Measurements from ENCODE around the gene DNAJA3.

DNAJA3 gene

DNA sequence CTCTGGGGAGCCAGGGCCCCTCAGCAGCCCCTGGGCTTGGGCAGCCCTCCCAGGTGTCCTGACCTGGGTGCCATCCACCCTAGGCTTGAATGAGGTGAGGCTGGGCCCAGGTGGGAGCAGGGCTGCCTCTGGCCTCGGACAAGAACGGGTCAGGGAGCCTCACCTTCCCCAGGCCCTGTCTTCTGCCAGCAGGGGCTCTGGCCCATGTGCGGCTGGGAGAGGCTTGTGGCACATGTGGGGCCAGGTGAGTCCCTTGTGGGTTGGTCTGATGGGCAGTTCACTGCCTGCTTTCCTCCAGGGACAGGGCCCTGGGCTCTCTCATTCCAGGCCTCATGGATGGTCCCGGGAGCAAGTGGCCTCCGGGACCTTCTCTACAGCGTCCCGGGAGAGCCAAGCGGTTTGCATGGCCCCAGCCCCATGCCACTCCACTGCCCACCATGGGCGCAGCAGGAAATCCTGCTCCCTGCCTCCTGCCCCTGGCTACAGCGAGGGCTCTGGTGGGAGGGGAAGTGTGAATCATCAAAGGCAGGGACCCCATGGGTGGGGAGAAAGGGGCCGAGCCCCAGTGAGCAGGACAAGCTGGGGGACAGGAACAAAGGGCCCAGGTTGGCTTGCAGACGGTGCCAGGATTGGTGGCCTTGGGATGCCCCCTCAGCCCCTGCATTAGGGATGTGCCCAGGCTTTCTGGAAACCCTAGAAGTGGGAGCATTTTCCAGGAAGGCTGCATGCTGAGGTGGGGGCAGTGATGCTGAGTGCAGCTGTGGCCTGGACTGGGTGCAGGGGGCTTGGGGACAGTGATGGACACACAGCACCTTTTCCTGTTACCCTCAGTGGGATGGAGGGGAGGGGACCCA is 41.9 kb upstream of the DNAJA3 start:
- POLR2A ChIA-PET (ENCODE audit: low non-redundant PET), result no interaction called here
- no peak for DNase-seq (ENCODE audit: low spot score)
- CTCF ChIA-PET, result no interaction called here
- peak overlapping the region; percentile 95 for H3K27ac ChIP-seq
- TF ChIP-seq, protein P1, sequence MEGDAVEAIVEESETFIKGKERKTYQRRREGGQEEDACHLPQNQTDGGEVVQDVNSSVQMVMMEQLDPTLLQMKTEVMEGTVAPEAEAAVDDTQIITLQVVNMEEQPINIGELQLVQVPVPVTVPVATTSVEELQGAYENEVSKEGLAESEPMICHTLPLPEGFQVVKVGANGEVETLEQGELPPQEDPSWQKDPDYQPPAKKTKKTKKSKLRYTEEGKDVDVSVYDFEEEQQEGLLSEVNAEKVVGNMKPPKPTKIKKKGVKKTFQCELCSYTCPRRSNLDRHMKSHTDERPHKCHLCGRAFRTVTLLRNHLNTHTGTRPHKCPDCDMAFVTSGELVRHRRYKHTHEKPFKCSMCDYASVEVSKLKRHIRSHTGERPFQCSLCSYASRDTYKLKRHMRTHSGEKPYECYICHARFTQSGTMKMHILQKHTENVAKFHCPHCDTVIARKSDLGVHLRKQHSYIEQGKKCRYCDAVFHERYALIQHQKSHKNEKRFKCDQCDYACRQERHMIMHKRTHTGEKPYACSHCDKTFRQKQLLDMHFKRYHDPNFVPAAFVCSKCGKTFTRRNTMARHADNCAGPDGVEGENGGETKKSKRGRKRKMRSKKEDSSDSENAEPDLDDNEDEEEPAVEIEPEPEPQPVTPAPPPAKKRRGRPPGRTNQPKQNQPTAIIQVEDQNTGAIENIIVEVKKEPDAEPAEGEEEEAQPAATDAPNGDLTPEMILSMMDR (conservative IDR thresholded peaks at IDR 0.05; ENCODE audit: low read depth), result no peak

DNA sequence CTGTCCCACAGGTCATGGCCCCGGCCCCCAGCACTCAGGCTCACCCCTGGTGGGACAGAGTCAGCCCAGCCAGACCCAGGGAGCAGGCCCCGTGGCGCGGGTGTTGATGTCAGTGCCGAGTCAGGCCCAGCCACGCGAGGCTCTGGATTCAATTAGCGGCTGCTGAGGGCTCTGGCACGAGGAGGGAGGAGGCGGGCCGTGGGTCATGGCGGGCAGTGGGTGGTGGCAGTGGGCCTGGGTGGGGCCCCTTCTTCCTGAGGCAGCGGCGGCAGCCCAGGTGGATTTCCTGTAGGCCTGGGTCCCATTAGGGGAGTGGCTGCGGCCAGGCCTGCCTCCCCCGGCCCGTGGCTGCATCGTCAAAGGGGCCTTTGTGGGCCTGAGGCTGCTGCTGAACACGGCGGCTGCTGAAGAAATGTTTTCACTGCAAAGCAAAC is 41.1 kb upstream of the DNAJA3 start:
- TF ChIP-seq, protein P1 (conservative IDR thresholded peaks at IDR 0.05; ENCODE audit: low read depth), result no peak
- peak overlapping the region; percentile 95 for H3K27ac ChIP-seq
- DNase-seq (ENCODE audit: low spot score), result no peak
- CTCF ChIA-PET, result interaction anchor here (1.5 kb wide), 1 partner anchor 18 kb away, joined by 3 read pairs; no protein-coding TSS in a partner anchor
- POLR2A ChIA-PET (ENCODE audit: low non-redundant PET), result no interaction called here

DNA sequence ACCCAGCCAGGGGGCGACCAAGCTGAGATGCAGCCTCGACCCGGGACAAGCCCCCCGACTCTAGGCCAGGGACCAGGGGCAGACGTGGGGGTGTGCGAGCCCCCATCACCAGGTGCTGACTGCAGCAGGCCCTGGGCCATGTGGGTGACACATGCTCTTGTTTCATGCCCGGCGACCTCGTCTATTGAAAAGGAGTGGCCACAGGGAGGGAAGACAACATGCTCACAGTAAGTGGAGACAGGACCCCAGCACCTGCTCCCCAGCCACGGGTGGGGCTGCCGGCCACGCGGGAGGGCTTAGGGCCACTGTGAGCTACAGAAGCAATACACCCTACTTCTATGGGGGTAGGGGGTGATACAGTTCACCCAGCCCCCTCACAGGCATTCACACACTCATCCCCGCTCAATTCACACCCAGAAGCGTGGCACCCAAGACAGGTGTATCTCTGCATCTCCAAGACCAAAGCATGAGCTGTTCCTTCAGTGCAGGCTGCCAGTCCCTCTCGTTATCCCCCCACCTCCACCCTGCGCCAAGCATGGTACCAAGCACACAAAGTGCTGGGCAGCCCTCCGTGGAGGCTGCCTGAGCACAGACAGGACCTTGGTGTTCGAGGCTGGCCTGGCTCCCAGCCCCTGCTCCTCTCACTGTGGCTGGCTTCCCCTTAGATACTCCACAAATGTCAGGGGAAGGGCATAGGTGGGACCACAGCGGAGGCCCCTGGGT is 40.4 kb upstream of the DNAJA3 start:
- H3K27ac ChIP-seq, result peak overlapping the region; percentile 95
- DNase-seq (ENCODE audit: low spot score), result no peak
- ChIA-PET POLR2A (ENCODE audit: low non-redundant PET) (no interaction called here), CTCF (interaction anchor here (0.7 to 1.5 kb wide), 2 partner anchors 9 to 18 kb away, joined by 3 read pairs; no protein-coding TSS in a partner anchor)
- TF ChIP-seq, protein P1 (conservative IDR thresholded peaks at IDR 0.05; ENCODE audit: low read depth), result no peak

DNA sequence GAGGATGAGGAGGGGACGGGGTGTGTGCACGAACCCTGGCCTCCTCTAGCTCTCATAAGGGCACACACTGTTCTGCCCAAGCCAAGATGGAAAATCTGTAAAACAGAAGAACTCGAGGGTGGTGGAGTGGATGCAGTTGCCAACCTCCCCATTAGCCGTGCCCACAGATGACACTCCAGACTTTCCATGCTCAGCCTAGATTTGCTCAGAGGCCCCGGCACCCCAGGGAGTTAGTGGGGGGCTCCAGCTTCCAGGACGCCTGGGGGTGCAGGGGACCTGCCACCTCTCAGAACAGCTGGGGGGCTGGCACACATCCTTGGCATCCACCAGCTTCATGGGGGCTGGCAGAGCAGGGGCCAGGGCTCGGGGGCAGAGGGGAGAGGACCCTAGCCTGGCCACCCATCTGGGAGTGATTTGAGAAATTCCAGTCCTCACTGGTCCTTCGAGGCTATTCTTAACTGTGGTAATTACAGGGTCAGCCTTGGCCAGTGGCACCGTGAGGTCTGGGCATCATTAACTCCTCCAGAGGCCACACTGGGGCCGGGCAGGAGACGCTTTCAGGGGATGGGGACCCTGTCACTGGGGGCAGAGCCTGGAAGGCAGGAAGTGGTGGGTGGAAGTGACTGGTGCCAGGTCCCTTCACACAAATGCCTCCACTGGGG is 39.7 kb upstream of the DNAJA3 start:
- DNase-seq (ENCODE audit: low spot score), result no peak
- POLR2A ChIA-PET (ENCODE audit: low non-redundant PET), result no interaction called here
- peak overlapping the region; percentile 95 for H3K27ac ChIP-seq
- CTCF ChIA-PET, result interaction anchor here (0.7 to 1.5 kb wide), 4 partner anchors 9 to 17 kb away, joined by 3 to 4 read pairs (median 3); no protein-coding TSS in a partner anchor
- TF ChIP-seq, protein P1 (conservative IDR thresholded peaks at IDR 0.05; ENCODE audit: low read depth), result no peak

DNA sequence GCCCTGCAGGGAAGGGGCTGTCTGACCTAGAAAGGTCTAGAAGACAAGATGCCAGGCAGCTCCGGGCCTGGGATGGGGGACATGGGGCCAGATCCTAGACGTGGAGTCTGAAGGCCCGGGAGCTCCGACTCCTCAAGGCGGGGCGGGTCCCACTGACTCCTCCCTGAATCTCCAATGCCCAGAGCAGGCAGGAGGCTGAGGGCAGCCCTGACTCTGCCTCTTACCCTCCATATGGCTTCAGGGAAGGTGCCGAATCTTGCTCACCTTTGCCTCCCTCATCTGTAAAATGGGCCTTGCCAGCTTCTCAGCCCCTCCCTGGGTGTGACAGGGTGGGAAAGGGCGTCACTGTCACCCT is 39.2 kb upstream of the DNAJA3 start:
- peak overlapping the region; percentile 95 for H3K27ac ChIP-seq
- POLR2A ChIA-PET (ENCODE audit: low non-redundant PET), result no interaction called here
- CTCF ChIA-PET, result interaction anchor here (1.1 to 1.3 kb wide), 2 partner anchors 9 to 16 kb away, joined by 3 to 4 read pairs; no protein-coding TSS in a partner anchor
- no peak for DNase-seq (ENCODE audit: low spot score)
- TF ChIP-seq, protein P1 (conservative IDR thresholded peaks at IDR 0.05; ENCODE audit: low read depth), result no peak

DNA sequence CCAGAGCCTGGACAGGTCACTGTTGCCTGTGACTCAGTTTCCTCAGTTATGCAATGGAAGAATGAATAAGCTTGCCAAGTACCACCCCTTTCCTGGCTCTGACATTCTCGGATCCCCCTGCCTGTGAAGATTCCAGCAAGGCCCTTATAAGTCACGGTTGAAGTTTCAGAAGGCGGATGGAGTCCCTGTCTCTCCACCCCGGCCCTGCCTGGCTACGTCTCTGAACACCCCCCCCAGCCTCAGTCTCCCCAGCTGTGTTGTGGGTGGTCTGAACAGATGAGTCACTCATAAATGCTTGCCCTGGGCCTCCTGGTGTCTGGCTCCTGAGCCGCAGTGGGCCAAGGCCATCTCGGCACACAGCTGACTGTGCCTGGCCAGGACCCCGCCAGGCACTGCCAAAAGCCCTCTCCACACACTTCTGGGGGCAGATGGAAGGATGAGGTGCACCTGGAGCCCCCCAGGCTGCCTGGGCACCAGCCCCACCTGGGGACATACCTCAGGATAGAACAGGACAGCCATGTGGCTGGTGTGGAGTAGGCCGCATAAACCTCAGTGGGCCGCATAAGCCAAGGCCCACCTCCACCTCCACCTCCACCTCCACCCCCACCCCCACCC is 38.6 kb upstream of the DNAJA3 start:
- TF ChIP-seq, protein P1 (conservative IDR thresholded peaks at IDR 0.05; ENCODE audit: low read depth), result no peak
- H3K27ac ChIP-seq, result peak overlapping the region; percentile 95
- ChIA-PET CTCF (interaction anchor here (1.1 to 1.3 kb wide), 2 partner anchors 10 to 15 kb away, joined by 3 to 4 read pairs; no protein-coding TSS in a partner anchor), POLR2A (ENCODE audit: low non-redundant PET) (no interaction called here)
- DNase-seq (ENCODE audit: low spot score), result no peak
